ENCODE data around the gene XRCC1. TPM values are rescaled to one million over a fixed set of nuclear protein-coding genes. Genes with fewer than 3 reads are reported as not detected.
A peak's percentile ranks its signal among the peaks of the same experiment; 100 is the strongest.

The XRCC1 gene
- total RNA-seq, 1 experiment from 2014 or later, result 38.0 TPM

GRCh38 chr19:43501661-43502418 lies 73.5 kb downstream of the XRCC1 start:
- no peak overlapping the region for H3K4ac ChIP-seq (ENCODE audit: low read depth, low read length)
- peaks cover 21% of the 10 kb centered on the region for H3K23me2 ChIP-seq (ENCODE audit: insufficient read length, low read depth, low read length, poor library complexity, severe bottlenecking)
- DNase-seq, result peak; percentile 86
- H2BK5ac ChIP-seq (ENCODE audit: insufficient read length, low read length), result no peak overlapping the region
- H4K5ac ChIP-seq (ENCODE audit: insufficient read length, low read depth, low read length), result no peak overlapping the region
- no CpG with 5 or more reads among the region's 43 CpGs for WGBS (ENCODE audit: extremely low coverage, insufficient read length, low lambda C conversion rate)
- H3K9me3 ChIP-seq (ENCODE audit: control insufficient read depth, low read depth, low read length), result no peaks in the 10 kb centered on the region
- H3K36me3 Mint-ChIP-seq (ENCODE audit: insufficient read depth in 1 of 3, low read depth in 3 of 3), result peaks cover under 1 to 3% (median 3%) of the 10 kb centered on the region in 3 experiments; a peak in 6 of 7 replicates
- H3K18ac ChIP-seq (ENCODE audit: insufficient read length, low read depth, low read length), result no peak overlapping the region
- no peak overlapping the region for H3T11ph ChIP-seq (ENCODE audit: low read length)
- H3K9me3 Mint-ChIP-seq, result no peaks in the 10 kb centered on the region; a peak in 1 of 5 replicates
- H4K8ac ChIP-seq (replicated peaks; ENCODE audit: insufficient read length, low read depth, low read length), result no peak overlapping the region
- H3K56ac ChIP-seq (ENCODE audit: insufficient read length, low read depth, low read length), result no peak overlapping the region
- no peak overlapping the region for H2AK5ac ChIP-seq (ENCODE audit: insufficient read length, low read length)
- H3K4me3 Mint-ChIP-seq, result peak overlapping the region in 1 of 2 experiments; percentile 80; a peak in 3 of 5 replicates
- no peak overlapping the region for H2BK15ac ChIP-seq (ENCODE audit: low read depth, low read length)
- TF ChIP-seq CTCF (conservative IDR thresholded peaks at IDR 0.05), result no peak
- peaks cover 4% of the 10 kb centered on the region; the same call in 1 of the 2 replicates for H3K27me3 ChIP-seq (ENCODE audit: insufficient read depth, low read length)
- H2BK20ac ChIP-seq (ENCODE audit: low read depth, low read length, poor library complexity, severe bottlenecking), result no peak overlapping the region
- peak overlapping the region; percentile 45 for H3K4me2 ChIP-seq (ENCODE audit: insufficient read depth, insufficient read length, low read length)
- H2BK120ac ChIP-seq (ENCODE audit: low read depth, low read length, poor library complexity, severe bottlenecking), result no peak overlapping the region
- no peaks in the 10 kb centered on the region for H3K79me2 ChIP-seq (ENCODE audit: insufficient read depth, low read length)
- H3K14ac ChIP-seq (ENCODE audit: insufficient read depth, low read length), result no peak overlapping the region
- peaks cover 12 to 25% of the 10 kb centered on the region in 2 experiments for H3K4me1 Mint-ChIP-seq
- H3K27ac ChIP-seq (ENCODE audit: insufficient read length, low read depth, low read length), result no peak overlapping the region
- H3K27ac Mint-ChIP-seq, result no peak overlapping the region
- no peaks in the 10 kb centered on the region for H3K79me1 ChIP-seq (ENCODE audit: insufficient read depth, low read depth, low read length, poor library complexity, severe bottlenecking)
- H3K23ac ChIP-seq (ENCODE audit: insufficient read length, low read depth, low read length), result no peak overlapping the region
- peaks cover 12% of the 10 kb centered on the region for H3K27me3 Mint-ChIP-seq (ENCODE audit: low read depth)
- no peak overlapping the region for H2AFZ ChIP-seq (ENCODE audit: low read length)
- H3K4me1 ChIP-seq (ENCODE audit: insufficient read depth, low read length), result no peaks in the 10 kb centered on the region
- no peaks in the 10 kb centered on the region for H4K20me1 ChIP-seq (ENCODE audit: control insufficient read depth, insufficient read depth, insufficient read length)
- no peak overlapping the region for H2BK12ac ChIP-seq (ENCODE audit: insufficient read length, low read depth, low read length)
- no peak overlapping the region for H4K91ac ChIP-seq (ENCODE audit: insufficient read length, low read depth, low read length)
- no peak overlapping the region for H3K9ac ChIP-seq (ENCODE audit: extremely low read depth, insufficient read length, low read length)

Data from H9 (cell line).